Measurements from ENCODE around the gene CACNA1G.

GRCh38 chr17:50661795-50662391, 101.4 kb downstream of the CACNA1G start:
- TF ChIP-seq CTCF (IDR thresholded peaks at IDR 0.05) (no peak), POLR2A (IDR thresholded peaks at IDR 0.05) (no peak)

Measured in testis (tissue), 2 donors.